ENCODE measurements around the gene MYO5C.

MYO5C gene

GRCh38 chr15:52328680-52329079 lies 33.1 kb upstream of the MYO5C start:
- DNase-seq (ENCODE audit: extremely low read depth, low read depth): no peak
- no peak for TF ChIP-seq CTCF (IDR thresholded peaks at IDR 0.05; ENCODE audit: low read depth, low read length, missing control alignments)
- H3K4me3 ChIP-seq (replicated peaks; ENCODE audit: low read depth, low read length): no peak overlapping the region

- no peak for TF ChIP-seq CTCF (IDR thresholded peaks at IDR 0.05; ENCODE audit: low read depth, low read length, missing control alignments)
- DNase-seq (ENCODE audit: extremely low read depth, low read depth): no peak
Measured at GRCh38 chr15:52326756-52327155, 31.2 kb upstream of the MYO5C start.

GRCh38 chr15:52324109-52324508 lies 28.5 kb upstream of the MYO5C start:
- H3K4me3 ChIP-seq (replicated peaks; ENCODE audit: low read depth, low read length): no peak overlapping the region
- TF ChIP-seq CTCF (IDR thresholded peaks at IDR 0.05; ENCODE audit: low read depth, low read length, missing control alignments): no peak
- no peak for DNase-seq (ENCODE audit: extremely low read depth, low read depth)

More at GRCh38 chr15:52326756-52327155, 31.2 kb upstream of the MYO5C start:
- H3K4me3 ChIP-seq (replicated peaks; ENCODE audit: low read depth, low read length): no peak overlapping the region

GRCh38 chr15:52318729-52319500 lies 23.3 kb upstream of the MYO5C start:
- no peak overlapping the region for H3K4me3 ChIP-seq (replicated peaks; ENCODE audit: low read depth, low read length)
- no peak for TF ChIP-seq CTCF (IDR thresholded peaks at IDR 0.05; ENCODE audit: low read depth, low read length, missing control alignments)
- DNase-seq (ENCODE audit: extremely low read depth, low read depth): no peak

GRCh38 chr15:52317688-52318087 lies 22.1 kb upstream of the MYO5C start:
- no peak for DNase-seq (ENCODE audit: extremely low read depth, low read depth)
- no peak overlapping the region for H3K4me3 ChIP-seq (replicated peaks; ENCODE audit: low read depth, low read length)
- no peak for TF ChIP-seq CTCF (IDR thresholded peaks at IDR 0.05; ENCODE audit: low read depth, low read length, missing control alignments)

GRCh38 chr15:52317022-52317421 lies 21.4 kb upstream of the MYO5C start:
- no peak overlapping the region for H3K4me3 ChIP-seq (replicated peaks; ENCODE audit: low read depth, low read length)
- TF ChIP-seq CTCF (IDR thresholded peaks at IDR 0.05; ENCODE audit: low read depth, low read length, missing control alignments): no peak
- DNase-seq (ENCODE audit: extremely low read depth, low read depth): no peak

GRCh38 chr15:52309154-52309548 lies 13.5 kb upstream of the MYO5C start:
- TF ChIP-seq CTCF (IDR thresholded peaks at IDR 0.05; ENCODE audit: low read depth, low read length, missing control alignments): no peak
- no peak for DNase-seq (ENCODE audit: extremely low read depth, low read depth)
- no peak overlapping the region for H3K4me3 ChIP-seq (replicated peaks; ENCODE audit: low read depth, low read length)

Data from HFF-Myc (cell line).